KMS-11 (cell line): Measurements from ENCODE around the gene CHRNA10.

Experiments used
- H2AFZ ChIP-seq: fragments of 200-600 bp; sonication (generic); 2 replicates; pipeline ENCODE4 v1.6.1; 2016; ENCODE audit warnings: antibody characterized with exemption, mixed run types, low read depth
- H3K27ac ChIP-seq: fragments of 200-600 bp; sonication (generic); 2 replicates; pipeline ENCODE4 v1.6.1; 2016; ENCODE audit warnings: mild to moderate bottlenecking, mixed run types
- H3K27me3 ChIP-seq: fragments of 200-600 bp; sonication (generic); 2 replicates; pipeline ENCODE4 v1.6.1; 2017; ENCODE audit warnings: mild to moderate bottlenecking, low read depth, mixed run types, moderate library complexity; ENCODE audit not compliant: insufficient read depth
- H3K36me3 ChIP-seq: fragments of 200-600 bp; sonication (generic); 2 replicates; pipeline ENCODE4 v1.6.1; 2017; ENCODE audit warnings: mild to moderate bottlenecking, mixed run types; ENCODE audit not compliant: insufficient read depth
- H3K4me1 ChIP-seq: fragments of 200-600 bp; sonication (generic); 2 replicates; pipeline ENCODE4 v1.6.1; 2016; ENCODE audit warnings: mild to moderate bottlenecking, low read depth, mixed run types; ENCODE audit not compliant: poor library complexity, severe bottlenecking
- H3K4me2 ChIP-seq: fragments of 200-600 bp; sonication (generic); 2 replicates; pipeline ENCODE4 v1.7.0; 2016; ENCODE audit warnings: mild to moderate bottlenecking, mixed run types
- H3K4me3 ChIP-seq: fragments of 200-600 bp; sonication (generic); IDR thresholded peaks from 2 replicates; pipeline ENCODE4 v1.6.1; 2017; ENCODE audit warnings: low read depth, low read length, mixed read lengths; ENCODE audit not compliant: insufficient read depth
- H3K79me2 ChIP-seq: fragments of 200-600 bp; sonication (generic); 2 replicates; pipeline ENCODE4 v1.6.1; 2016; ENCODE audit warnings: low read depth, mixed run types; ENCODE audit not compliant: insufficient read depth
- H3K9ac ChIP-seq: fragments of 200-600 bp; sonication (generic); 2 replicates; pipeline ENCODE4 v1.6.1; 2016; ENCODE audit warnings: mild to moderate bottlenecking, mixed run types
- H4K20me1 ChIP-seq: fragments of 200-600 bp; sonication (generic); 2 replicates; pipeline ENCODE4 v1.6.1; 2016; ENCODE audit warnings: mild to moderate bottlenecking, mixed run types; ENCODE audit not compliant: insufficient read depth
- TF ChIP-seq, protein P1 (sequence below): fragments of 200-600 bp; sonication (generic); conservative IDR thresholded peaks from 2 replicates; pipeline ENCODE4 v1.6.1; 2017; ENCODE audit warnings: low read depth, mild to moderate bottlenecking, antibody characterized with exemption, low read length, moderate library complexity, mixed read lengths

Gene CHRNA10

DNA sequence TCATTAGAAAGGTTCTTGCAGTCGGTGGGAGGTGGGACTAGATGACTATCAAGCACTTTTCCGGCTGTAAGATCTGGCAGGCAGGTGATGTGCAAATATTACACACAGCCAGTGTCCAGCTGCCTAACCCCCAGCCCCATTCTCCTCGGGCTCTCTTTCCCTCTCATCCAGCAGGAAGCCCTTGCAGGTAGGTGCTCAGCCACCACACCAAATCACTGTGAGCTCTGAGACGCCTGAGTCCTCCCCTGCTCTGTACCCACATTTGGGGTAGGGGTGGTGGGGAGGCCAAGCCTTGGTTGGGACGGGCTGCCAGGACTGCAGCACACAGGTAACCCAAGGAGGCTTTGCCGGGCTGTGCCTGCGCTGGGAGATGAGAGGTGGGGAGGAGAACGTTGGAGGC lies 30.0 kb downstream of the CHRNA10 start:
- H3K4me2 ChIP-seq, result no peak overlapping the region
- TF ChIP-seq, protein P1, sequence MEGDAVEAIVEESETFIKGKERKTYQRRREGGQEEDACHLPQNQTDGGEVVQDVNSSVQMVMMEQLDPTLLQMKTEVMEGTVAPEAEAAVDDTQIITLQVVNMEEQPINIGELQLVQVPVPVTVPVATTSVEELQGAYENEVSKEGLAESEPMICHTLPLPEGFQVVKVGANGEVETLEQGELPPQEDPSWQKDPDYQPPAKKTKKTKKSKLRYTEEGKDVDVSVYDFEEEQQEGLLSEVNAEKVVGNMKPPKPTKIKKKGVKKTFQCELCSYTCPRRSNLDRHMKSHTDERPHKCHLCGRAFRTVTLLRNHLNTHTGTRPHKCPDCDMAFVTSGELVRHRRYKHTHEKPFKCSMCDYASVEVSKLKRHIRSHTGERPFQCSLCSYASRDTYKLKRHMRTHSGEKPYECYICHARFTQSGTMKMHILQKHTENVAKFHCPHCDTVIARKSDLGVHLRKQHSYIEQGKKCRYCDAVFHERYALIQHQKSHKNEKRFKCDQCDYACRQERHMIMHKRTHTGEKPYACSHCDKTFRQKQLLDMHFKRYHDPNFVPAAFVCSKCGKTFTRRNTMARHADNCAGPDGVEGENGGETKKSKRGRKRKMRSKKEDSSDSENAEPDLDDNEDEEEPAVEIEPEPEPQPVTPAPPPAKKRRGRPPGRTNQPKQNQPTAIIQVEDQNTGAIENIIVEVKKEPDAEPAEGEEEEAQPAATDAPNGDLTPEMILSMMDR, result no peak
- no peak overlapping the region for H3K9ac ChIP-seq
- H2AFZ ChIP-seq, result 0 out of 2 replicates have a peak overlapping the region, but pooled peaks have one; percentile 94
- H3K36me3 ChIP-seq, result no peaks in the 10 kb centered on the region
- no peaks in the 10 kb centered on the region for H4K20me1 ChIP-seq
- H3K27me3 ChIP-seq, result no peaks in the 10 kb centered on the region
- no peak overlapping the region for H3K27ac ChIP-seq
- H3K4me3 ChIP-seq, result no peak overlapping the region
- no peaks in the 10 kb centered on the region for H3K79me2 ChIP-seq
- H3K4me1 ChIP-seq, result peaks cover 5% of the 10 kb centered on the region

DNA sequence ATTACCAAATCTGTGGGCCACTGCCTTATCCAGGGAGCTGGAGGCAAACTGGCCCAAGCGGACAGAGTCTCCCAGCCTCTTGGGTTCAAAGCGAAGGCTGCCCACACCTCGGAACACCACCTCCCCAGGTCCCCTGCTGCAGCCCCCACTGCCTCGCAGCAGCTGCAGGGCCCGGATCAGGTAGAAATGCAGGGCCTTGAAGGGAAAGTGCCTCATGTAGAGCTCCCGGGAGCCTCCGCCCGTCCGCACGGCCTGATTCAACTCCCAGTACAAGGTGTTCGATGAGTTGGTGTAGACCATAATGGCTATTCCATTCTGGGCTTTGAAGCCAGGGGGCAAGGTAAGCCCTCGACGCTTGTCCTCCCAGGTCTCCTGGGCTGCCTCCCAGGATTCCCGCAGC lies 31.3 kb downstream of the CHRNA10 start:
- H3K4me2 ChIP-seq, result no peak overlapping the region
- H3K79me2 ChIP-seq, result no peaks in the 10 kb centered on the region
- no peak overlapping the region for H3K4me3 ChIP-seq
- peaks cover 5% of the 10 kb centered on the region for H3K4me1 ChIP-seq
- H2AFZ ChIP-seq, result no peak overlapping the region
- H3K27me3 ChIP-seq, result no peaks in the 10 kb centered on the region
- no peaks in the 10 kb centered on the region for H4K20me1 ChIP-seq
- no peak overlapping the region for H3K9ac ChIP-seq
- TF ChIP-seq, protein P1, result no peak
- H3K36me3 ChIP-seq, result no peaks in the 10 kb centered on the region
- no peak overlapping the region for H3K27ac ChIP-seq

DNA sequence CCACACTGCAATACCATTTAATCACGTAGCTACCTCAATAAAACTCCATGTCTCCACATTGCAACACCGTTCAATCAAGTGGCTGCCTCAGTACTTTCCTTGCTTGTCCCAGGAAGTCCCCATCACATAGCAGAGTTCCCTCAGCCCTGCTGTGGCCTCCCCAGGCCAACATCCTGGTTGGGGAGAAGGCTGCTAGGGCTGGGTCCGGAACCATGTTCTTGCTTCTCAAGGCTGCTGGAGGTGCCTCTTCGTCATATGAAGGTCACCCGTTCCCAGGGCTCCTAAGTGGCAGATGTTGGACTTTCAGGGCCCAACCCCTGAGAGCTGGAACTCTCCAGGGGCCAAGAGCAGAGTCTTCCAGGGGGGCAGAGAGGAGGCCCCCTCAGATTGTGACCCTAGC lies 32.7 kb downstream of the CHRNA10 start:
- H4K20me1 ChIP-seq, result no peaks in the 10 kb centered on the region
- H3K4me3 ChIP-seq, result no peak overlapping the region
- no peak overlapping the region for H3K9ac ChIP-seq
- no peak overlapping the region for H2AFZ ChIP-seq
- no peaks in the 10 kb centered on the region for H3K27me3 ChIP-seq
- TF ChIP-seq, protein P1, result no peak
- H3K36me3 ChIP-seq, result no peaks in the 10 kb centered on the region
- H3K27ac ChIP-seq, result no peak overlapping the region
- H3K4me2 ChIP-seq, result no peak overlapping the region
- H3K79me2 ChIP-seq, result no peaks in the 10 kb centered on the region
- peaks cover 5% of the 10 kb centered on the region for H3K4me1 ChIP-seq

DNA sequence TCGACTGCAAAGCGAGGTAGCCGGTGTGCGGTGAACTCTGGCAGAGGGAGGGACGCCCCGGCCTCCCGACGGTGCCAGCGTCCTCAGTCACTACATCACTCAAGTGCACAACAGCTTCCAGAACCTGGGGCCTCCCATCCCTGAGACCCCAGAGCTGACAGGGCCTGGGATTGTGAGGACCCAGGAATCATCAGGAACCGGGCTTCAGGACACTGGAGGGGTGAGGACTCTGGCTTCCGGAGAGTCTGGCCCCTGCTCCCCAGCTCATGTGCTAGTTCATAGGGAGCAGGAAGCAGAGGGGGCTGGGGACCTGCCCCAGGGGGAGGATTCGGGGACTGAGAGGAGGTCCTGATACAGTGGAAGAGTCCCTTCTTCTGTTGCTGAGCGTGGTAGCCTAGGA lies 34.0 kb downstream of the CHRNA10 start:
- Histone ChIP-seq H3K79me2 (no peaks in the 10 kb centered on the region), H3K36me3 (no peaks in the 10 kb centered on the region), H3K27ac (no peak overlapping the region), H3K27me3 (no peaks in the 10 kb centered on the region), H3K4me1 (no peaks in the 10 kb centered on the region), H3K4me3 (no peak overlapping the region), H4K20me1 (no peaks in the 10 kb centered on the region), H3K4me2 (no peak overlapping the region), H2AFZ (no peak overlapping the region), H3K9ac (no peak overlapping the region)
- TF ChIP-seq, protein P1, result no peak
